Gastrocnemius medialis (tissue), 4 donors: ENCODE measurements around the gene CELSR1.

Source experiments
- POLR2A ChIP-seq, 2 donors: fragments of 450-650 bp; IDR thresholded peaks; one replicate each; pipeline ENCODE4 v1.6.1; 2017; ENCODE audit warnings: antibody characterized with exemption in 2 of 2, mild to moderate bottlenecking in 2 of 2, moderate library complexity in 2 of 2
- TF ChIP-seq, protein P1 (sequence below), 5 experiments: fragments of 450-650 bp in 3 of 5; fragments of 200-600 bp in 2 of 5; sonication (generic) in 2 of 5; IDR thresholded peaks in 4 of 5; conservative IDR thresholded peaks in 1 of 5; 1 replicate in 4 of 5; 2 replicates in 1 of 5; pipeline ENCODE4 v1.5.1; 2016 to 2019; ENCODE audit warnings: antibody characterized with exemption in 5 of 5, mild to moderate bottlenecking in 3 of 5, moderate library complexity in 3 of 5

DNA sequence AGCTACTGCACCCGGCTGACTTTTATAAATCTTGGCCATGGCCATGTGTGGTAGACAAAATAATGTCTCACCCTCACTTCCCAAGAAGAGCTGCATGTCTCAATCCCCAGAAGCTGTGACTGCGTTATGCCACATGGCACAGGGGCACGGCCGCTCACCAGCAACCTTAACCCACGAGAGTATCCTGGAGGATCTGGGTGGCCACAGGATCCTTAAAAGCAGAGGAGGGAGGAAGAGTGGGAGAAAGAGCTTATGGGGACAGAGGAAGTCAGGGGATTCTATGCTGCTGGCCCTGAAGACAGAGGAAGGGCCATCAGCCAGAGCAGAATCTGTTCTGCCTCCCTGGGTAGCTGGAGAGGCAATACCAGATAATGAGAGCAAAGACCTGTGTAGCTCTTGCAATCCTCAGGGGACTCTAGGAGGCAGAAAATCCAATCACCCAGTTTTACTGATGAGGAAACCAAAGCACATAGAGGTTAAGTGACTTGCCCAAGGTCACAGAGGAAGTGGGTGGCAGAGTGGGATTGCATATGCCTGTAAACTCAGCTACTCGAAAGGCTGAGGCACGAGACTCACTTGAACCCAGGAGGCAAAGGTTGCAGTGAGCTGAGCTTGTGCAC lies 55.3 kb downstream of the CELSR1 start:
- TF ChIP-seq, protein P1, sequence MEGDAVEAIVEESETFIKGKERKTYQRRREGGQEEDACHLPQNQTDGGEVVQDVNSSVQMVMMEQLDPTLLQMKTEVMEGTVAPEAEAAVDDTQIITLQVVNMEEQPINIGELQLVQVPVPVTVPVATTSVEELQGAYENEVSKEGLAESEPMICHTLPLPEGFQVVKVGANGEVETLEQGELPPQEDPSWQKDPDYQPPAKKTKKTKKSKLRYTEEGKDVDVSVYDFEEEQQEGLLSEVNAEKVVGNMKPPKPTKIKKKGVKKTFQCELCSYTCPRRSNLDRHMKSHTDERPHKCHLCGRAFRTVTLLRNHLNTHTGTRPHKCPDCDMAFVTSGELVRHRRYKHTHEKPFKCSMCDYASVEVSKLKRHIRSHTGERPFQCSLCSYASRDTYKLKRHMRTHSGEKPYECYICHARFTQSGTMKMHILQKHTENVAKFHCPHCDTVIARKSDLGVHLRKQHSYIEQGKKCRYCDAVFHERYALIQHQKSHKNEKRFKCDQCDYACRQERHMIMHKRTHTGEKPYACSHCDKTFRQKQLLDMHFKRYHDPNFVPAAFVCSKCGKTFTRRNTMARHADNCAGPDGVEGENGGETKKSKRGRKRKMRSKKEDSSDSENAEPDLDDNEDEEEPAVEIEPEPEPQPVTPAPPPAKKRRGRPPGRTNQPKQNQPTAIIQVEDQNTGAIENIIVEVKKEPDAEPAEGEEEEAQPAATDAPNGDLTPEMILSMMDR (IDR thresholded peaks at IDR 0.05 in 4 of 5, conservative IDR thresholded peaks at IDR 0.05 in 1 of 5): no peak
- no peak for TF ChIP-seq POLR2A (IDR thresholded peaks at IDR 0.05)
